ENCODE measurements around the gene CSMD2.

The CSMD2 gene

DNA sequence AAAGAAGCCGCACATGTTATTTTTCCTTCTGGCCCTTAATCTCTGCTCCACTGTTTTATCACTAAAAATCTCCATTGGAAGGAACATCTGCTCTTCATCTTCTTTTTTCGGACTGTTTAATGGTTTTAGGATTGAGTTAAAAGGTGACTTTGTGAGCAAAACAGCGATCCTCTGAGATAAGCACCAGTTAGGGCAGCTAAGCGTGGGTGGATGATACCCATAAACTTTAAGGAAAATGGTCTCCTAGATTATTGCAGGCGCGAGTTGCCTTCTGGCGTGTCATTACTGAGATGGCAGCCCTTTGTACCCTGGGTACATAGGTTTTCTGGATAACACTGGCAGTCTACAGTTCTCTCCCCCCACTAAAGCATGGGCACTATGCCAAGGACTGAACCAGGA is 345.1 kb downstream of the CSMD2 start:
- DNase-seq (ENCODE audit: low read depth in 2 of 2): no peak

DNA sequence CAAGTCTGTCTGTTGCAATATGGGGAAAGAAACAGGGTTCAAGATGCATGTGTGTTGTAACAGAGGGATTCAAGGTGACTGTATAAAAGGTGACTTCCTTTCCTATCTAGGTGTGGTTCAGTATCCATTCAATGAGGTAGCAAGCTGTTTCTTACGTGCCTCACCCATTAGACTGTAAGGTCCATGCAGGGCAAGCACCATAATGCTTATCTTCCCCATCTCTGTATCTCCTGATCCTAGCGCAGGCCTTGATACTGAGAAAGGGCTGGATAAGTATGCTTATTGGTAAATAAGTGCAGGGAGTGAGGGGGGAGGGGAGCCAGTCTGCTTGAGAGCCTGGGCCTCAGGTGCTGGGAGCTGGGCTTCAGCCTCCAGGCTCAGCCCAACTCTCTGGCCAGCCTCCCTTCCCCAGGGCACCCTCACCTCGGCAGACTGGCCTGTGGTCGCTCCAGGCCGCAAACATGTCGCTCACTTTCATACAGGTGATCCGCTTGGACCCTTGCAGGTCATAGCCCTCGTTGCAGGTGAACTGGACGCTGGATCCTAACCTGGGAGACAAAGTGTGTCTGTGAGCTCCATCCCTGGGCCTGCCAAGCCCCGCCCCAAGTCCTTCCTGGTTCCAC is 345.6 kb downstream of the CSMD2 start:
- no peak for DNase-seq (ENCODE audit: low read depth in 2 of 2)

DNA sequence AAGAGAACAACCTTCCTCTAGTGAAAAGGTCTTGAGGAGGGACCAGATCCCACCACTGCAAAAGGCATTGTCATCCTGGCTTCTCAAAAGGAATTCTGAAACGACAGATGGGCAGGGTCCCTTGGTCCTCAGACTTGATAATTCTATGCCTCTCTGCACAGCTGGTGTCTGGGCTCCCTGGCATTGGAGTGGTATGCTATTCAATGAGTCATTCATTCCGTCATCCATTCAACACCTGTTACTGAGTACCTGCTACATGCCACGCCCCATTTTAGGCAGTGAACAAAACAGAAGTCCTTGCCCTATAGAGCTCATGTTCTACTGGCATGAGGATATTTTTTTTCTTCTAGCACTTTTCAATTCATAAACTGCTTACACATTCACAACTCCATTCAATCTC is 347.0 kb downstream of the CSMD2 start:
- no peak for DNase-seq (ENCODE audit: low read depth in 2 of 2)

DNA sequence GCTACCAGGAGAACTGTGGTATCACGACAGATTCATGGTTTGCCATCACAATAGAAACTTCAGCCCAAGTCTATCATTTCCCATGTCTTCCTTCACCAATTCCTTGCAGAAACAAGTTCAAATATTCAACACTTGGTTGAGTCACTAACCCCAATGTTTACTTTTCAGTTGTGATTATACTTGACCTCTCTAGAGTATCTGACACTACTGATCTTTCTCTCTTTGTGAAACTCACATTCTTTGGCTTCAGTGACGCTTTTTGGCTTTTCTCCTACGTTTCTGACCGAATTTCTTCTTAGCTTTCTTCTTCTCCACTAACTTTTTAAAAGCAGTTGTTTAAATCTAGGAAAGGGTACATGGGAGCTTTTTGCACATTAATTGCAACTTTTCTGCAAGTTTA is 350.0 kb downstream of the CSMD2 start:
- DNase-seq (ENCODE audit: low read depth in 2 of 2): no peak

DNA sequence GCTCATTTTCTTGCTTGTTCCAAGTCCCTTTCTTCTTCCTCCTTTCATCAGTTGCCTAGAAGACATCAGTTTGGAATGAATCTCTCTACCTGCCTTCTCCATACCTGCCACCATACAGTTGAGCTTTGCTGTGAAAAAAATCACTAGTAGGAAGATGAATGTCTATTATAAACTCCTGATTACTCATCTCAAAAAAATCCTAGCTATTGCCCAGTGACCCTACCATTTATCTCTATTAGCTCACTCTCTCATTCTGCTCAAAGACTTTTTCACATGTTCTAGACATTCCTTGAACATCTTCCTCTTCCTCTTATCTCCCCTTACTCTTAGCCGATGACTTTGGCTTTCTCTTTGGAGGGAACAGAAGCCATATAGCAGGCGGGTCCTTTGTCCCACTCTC is 350.9 kb downstream of the CSMD2 start:
- DNase-seq (ENCODE audit: low read depth in 2 of 2): no peak

DNA sequence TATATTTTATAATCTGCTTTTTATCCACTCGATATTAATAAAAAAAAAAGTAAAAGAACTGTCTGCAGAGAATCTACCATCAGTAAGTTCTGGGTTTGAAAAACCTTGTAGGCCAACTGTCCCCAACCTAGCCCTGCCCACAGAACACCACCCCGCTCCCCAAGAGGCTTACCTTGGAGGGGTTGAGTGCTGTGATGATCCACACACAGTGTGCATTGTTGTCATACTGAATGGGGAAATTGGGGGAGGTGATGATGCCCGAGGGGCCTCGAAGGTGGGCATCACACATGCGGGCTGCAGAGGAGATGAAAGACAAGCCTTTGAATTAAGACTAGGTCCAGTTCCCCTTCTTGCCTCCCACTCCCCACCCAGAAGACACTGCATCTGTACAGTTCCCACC is 354.5 kb downstream of the CSMD2 start:
- no peak for DNase-seq (ENCODE audit: low read depth in 2 of 2)

DNA sequence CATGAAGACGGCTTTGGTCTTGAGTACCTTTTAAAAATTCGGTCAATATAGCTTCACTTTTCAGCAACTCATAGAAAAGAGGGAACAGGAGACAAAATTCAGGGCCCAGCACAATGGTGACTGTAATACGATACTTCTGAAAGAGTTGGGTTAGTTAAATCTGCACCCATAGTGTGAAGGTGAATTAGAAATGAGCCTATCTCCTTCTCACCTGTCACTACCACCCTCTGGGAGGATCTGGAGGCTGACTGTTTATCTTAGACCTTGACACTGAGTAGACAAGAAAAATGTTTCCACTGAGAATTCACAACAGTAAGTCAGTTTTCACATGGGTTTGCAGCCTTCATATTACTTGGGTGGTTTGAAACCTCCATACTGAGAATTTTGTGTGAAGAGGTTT is 359.0 kb downstream of the CSMD2 start:
- DNase-seq (ENCODE audit: low read depth in 2 of 2): no peak

DNA sequence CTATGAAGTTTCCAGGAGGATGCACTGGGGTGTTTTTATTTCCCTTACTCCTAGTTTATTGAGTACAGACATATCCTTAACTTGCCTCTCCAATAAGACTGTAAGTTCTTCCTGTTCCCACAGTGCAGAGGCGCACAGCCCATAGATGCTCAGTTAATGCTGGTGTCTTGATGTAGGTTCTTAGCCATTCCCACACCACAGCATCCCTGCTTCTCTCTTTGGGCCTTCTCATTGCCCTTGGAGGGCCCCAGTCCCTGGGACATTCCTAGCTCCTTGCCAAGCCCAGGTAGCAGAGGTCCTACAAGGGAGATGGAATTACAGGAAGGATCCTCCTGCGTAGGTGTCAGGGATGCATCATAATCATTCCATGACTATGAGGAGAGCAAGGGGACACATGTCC is 362.8 kb downstream of the CSMD2 start:
- no peak for DNase-seq (ENCODE audit: low read depth in 2 of 2)

DNA sequence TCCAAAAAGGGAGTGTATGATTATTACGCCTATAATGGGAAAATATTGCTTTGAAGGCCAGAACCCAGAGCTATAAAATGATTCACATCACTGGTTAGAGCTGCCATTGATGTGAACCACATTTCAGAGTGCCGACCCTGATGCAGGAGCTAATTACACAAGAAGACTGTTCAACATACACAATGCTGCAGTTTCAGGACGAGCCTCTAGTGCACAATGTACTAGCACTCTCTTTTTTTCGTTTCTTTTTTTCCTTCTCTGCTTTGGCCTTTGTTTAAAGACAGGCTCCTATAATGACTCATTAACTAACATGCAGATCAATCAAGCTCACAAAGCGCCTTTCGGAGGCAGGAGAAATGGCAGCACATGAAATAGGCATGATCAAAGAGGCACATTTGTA is 367.2 kb downstream of the CSMD2 start:
- DNase-seq (ENCODE audit: low read depth in 2 of 2): no peak

DNA sequence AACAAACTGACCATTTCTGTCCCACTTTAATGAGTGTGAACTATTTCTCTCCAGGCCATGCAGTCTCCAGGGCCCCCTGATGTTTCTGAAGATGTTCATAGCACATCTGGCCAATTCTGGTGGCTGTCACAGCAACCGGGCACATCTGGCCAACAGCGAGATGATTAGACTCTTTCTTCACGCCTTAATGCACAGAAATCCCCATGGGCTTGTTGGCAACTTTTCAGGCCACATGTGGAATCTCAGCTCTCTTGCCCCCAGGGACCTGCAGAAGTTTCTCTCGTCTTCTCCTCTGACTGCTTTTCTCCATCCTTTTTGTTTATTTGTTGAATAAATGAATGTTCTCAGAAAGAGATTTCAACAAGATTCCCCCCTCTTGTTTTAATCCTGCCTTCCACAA is 372.4 kb downstream of the CSMD2 start:
- no peak for DNase-seq (ENCODE audit: low read depth in 2 of 2)

DNA sequence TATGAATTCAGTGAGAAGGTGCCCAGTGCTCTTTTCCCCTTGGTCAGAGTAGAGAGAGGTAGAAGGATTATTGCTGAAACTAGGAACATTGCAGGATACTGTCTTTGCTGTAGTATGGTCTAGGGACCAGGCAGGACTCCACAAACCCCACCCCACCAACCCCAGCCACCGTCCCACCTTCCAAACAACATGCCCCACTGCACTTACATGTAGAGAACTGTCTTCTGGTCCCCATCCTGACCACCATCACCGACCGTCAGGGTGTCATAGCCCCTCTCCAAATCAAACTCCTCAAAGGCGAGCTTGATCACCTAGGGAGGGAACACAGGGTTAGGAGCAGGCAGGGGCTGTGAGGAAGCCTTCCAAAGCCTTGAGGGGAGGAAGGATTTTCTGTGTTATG is 372.8 kb downstream of the CSMD2 start:
- DNase-seq (ENCODE audit: low read depth in 2 of 2): no peak

DNA sequence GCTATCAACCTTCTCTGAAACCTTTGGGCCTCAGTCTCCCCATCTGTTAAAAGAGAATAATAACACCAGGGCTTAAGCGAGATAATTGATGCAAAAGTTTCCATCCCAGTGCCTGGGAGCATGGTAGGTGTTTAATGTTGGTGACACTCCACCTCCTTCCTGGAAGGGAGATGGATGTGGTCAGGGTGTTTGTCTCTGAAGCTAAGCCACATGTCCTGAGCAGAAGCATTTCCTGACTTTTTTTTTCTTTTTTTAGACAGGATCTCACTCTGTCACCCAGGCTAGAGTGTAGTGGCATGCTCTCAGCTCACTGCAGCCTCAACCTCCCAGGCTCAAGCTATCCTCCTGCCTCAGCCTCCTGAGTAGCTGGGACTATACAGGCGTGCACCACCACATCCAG is 373.8 kb downstream of the CSMD2 start:
- no peak for DNase-seq (ENCODE audit: low read depth in 2 of 2)

DNA sequence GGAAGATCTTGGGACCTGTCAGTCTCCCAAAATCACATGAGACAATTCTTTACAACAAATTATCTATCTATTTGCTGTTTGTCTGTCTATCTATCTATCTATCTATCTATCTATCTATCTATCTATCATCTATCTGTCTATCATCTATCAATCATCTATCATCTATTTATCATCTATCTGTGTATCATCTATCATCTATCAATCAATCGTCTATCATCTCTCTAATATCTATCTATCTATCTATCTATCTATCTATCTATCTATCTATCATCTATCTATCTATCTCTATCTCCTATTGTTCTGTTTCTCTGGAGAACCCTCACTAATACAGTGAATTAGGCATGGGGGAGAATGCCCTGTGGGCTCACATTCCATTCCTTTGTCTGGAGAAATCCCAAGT is 374.5 kb downstream of the CSMD2 start:
- DNase-seq (ENCODE audit: low read depth in 2 of 2): no peak

DNA sequence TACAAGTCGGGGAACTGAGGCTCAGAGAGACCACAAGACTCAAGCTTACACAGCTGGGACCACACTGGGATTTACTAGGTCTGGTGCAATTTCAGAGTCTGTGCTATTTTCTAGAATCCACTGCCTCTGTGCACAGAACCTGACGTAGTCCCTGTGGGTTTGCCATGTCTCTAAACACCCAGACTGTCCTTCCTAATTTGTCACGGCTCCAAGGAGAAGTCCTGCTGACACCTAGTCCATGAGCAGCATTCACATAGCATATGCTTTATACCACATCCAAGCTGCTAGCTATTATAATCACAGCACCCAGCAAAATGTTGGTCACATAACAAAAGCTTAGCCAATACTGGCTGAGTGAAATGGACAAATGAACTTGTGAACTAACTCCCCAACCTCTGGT is 380.2 kb downstream of the CSMD2 start:
- DNase-seq (ENCODE audit: low read depth in 2 of 2): no peak

DNA sequence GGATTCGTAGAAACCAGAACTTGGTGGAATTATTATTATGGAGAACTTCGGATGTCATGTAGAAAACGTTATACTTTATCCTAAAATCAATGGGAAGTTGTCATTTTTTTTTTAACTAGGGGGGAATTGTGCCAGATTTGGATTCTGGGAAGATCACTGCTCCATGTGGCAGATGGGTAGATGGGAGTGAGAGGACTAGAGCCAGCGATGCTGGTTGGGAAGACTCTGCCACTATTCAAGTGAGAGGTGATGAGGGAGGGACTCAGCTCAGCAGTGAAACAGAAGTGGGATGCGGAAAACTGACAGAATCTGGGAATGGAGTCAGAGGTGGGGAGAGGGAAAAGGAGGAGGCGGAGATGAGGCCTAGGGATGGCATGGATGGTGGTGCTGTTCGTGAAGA is 382.3 kb downstream of the CSMD2 start:
- no peak for DNase-seq (ENCODE audit: low read depth in 2 of 2)

DNA sequence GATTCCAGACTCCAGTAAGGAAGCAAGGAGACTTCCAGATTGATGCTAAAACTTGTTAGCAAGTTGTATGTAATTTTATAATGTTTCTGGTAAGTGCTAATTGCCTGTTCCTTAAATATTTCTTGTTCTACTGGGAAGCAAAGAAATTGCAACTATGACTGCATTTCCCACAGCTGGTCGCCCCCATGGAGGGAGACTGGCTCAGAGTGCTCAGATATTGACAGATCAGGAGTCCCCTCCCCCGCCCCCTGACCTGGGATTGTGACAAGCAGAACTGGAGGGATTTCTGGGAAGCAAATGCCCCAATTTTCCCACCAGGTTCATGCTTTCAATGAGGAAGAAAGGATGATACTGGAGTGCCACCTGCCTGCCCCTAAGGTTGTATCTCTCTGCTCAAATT is 383.4 kb downstream of the CSMD2 start:
- DNase-seq (ENCODE audit: low read depth in 2 of 2): no peak

DNA sequence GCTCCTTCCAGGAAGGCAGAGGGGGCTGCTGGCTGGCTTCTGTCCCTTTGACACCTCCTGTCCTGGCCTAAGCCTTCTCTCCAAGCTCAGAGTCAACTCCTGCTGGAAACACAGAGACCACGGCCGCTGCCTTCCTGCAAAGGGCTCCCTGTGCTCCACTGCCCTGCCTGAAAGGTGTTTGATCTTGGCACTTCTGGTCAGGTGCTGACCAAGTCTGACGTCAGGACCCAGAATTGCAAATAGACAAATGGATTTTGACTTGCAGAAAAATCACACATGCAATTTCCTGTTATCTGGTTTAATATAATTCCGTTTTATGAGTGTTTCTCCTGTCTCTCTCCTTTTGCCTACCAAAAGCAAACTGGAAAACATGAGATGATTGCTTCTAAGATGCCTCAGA is 387.7 kb downstream of the CSMD2 start:
- DNase-seq (ENCODE audit: low read depth in 2 of 2): no peak

DNA sequence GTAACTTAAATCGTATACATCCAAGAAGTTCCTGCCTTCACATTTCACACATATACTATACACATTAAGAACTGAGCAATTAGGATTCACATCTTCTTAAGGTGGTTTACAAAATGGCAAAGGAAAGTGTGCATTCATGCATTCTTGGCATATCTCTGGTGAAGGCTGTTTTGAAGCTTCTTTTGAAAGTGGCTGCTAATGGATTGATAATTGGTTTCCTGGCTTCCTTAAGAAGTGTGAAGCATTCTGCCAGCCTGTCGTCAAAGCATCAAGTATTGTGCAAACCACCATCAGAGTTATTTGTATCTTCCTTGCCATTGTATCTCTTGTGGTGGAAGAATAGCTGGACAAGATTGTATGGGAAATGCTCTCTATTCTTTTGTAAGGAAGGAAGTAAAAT is 396.2 kb downstream of the CSMD2 start:
- DNase-seq (ENCODE audit: low read depth in 2 of 2): no peak

DNA sequence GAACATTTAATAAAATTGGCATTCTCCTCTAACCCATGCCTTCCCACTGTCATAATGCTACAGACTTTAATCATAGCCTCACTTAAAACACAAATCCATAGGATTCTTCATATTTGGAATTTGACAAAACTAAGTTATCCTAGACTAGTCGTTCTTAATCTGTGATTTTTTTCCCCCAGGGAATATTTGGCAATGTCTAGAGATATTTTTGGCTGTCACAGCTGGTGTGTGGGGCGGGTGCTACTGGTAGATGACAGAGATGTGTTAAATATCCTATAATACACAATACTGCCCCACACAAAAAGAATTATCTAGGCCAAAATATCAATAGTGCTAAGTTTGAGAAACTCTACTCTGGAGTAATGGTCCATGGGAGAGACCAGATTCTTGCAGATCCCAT is 396.9 kb downstream of the CSMD2 start:
- DNase-seq (ENCODE audit: low read depth in 2 of 2): no peak

DNA sequence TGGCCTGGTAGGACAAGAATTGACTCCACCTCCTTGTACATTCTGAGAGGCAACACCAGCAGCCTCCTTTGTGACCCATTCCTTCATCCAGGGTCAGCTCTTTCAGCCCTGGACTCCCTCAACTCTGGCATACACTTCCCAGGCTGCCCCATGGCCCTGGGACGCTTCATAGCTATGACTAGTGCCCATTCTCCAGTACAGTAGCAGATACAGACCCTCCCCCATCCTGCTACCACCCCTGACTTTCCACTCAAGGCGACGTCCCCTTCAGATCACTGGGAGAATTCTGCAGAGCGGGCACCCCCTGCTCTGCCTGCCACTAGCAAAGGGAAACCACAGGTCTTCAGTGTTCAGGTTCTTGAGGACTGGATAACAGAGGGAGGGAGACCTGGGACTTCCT is 400.9 kb downstream of the CSMD2 start:
- DNase-seq (ENCODE audit: low read depth in 2 of 2): no peak

DNA sequence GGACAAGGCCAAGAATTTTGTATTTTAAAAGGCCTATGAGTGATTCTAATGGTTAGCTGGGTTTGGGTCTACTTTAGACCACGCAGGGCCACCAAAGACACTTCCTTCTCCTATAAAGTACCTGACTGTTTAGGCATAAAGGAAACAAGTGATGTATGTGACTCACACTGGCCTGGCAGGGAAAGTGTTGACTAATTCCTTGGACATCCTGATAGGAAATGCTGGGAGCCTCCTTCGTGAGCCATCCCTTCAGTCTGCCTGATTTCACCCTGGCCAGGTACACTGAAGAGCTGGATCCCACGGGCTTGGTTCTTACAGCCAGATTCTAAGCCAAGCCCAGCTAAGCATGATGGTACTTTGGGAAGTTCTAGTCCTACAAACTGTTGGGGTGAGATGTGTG is 401.6 kb downstream of the CSMD2 start:
- DNase-seq (ENCODE audit: low read depth in 2 of 2): no peak

DNA sequence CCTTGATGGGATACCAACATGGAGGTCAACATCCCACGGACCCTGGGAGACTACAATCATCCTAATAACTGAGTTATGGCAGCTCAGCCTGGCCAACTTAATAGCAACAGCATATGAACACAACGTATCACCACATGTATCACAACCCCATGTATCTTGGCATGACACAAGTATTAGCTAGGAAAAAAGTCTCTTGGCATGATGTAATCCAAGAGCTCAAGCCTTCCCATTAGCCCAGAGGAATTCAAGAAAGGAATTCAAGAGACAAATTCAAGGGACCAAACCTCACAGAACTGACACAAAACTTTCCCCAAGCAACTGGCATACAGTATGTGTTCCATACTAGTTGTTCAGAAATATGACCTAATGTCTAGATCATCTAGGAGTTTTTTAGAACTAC is 402.1 kb downstream of the CSMD2 start:
- DNase-seq (ENCODE audit: low read depth in 2 of 2): no peak

DNA sequence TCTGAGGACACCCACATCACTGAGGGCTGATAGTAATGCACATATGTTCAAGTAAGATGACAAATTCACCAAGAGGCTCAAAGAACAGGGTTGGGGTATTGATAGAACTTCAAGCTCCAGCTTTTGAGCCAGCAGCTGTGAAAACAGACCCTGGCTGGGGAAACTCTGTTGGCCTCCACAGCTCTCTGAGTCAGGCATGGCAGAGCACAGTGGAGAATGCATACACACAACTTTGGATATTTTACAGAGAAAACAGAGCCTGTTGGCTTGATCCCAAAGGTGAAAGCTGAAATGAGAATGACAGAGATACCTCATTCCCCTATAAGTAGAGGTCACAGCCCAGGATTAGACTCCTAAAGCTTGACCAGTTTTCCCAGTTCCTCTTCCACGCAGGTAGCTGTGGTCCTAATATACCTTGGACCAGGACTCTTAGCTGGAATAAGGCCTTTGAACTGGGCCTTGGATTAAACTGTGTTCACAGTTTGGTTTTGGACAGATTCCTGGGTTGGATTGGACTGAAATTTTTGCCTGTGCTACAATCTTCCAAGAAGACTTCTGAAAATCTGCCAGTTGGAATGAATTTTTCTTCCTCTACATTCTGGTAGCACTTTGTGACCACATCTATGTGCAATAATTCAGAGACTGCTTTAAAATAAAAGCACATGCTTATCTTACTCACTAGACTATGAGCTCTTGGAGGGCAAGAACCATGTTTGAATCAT is 402.8 kb downstream of the CSMD2 start:
- DNase-seq (ENCODE audit: low read depth in 2 of 2): no peak

DNA sequence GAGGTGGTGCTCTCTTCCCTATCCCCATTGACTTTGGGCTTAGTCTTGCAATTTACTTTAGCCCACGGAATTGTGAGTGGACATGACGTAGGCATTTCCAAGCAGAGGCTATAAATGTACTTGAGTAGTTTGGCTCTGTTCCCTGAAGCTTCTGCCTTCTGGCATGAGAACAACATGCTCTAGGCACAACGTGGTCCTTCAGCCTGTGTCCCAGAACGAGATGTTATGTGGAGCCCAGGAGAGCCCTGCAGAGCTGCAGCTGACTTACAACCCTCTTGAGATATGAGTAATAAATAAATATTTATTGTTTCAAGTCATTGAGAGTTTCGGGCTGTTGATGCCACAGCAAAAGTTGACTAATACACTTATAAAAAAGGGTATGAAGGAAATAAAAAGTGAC is 406.3 kb downstream of the CSMD2 start:
- no peak for DNase-seq (ENCODE audit: low read depth in 2 of 2)
